ENCODE data around the gene ETFDH. TPM values are rescaled to one million over a fixed set of nuclear protein-coding genes. Genes with fewer than 3 reads are reported as not detected.
"Not testable (repeated sequence)": the region's sequence is repeated elsewhere in the genome, so short reads cannot be mapped to it uniquely, and the experiment has no call there.

ETFDH gene
- total and polyA plus RNA-seq, 11 donors = 56.1 to 289 (median 221) TPM

- H3K36me3 ChIP-seq = peaks cover 0 to 98% (median 70%) of the 10 kb centered on the region in 9 donors
These were observed 32.2 kb downstream of the ETFDH start for GRCh38 chr4:158704274-158704673.

DNA sequence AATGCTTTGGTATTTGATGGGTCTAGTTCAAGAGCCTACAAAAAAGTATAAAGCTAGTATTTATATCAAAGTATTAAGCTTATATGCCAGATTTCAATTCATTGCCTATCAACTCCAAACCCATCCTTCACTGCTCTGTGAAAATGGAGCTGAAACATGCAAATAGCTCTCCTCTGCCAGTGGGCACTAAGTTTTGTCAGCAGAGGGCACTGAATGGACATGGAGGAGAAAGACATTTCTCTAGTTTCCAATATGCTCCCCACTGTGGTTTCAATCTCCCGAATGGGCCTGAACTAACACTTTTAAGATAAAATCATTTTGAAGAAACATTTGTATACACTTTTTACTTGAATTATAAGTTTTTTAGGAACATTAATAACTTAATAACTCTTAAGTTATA lies 38.7 kb downstream of the ETFDH start:
- intact Hi-C loops (cut with DNase I) = no loop called here
- H3K27ac ChIP-seq = no peak overlapping the region
- H3K27me3 ChIP-seq = no peaks in the 10 kb centered on the region

More at GRCh38 chr4:158704274-158704673, 32.2 kb downstream of the ETFDH start:
- TF ChIP-seq CTCF (IDR thresholded peaks at IDR 0.05) (no peak), POLR2A (IDR thresholded peaks at IDR 0.05) (no peak)
- Histone ChIP-seq H3K4me3 (no peak overlapping the region), H3K9me3 (no peaks in the 10 kb centered on the region), H3K4me1 (no peaks in the 10 kb centered on the region), H3K27ac (no peak overlapping the region), H3K27me3 (no peaks in the 10 kb centered on the region)
- 92 to 94% (median 93%) methylated on average over 4 of the region's 4 CpGs for WGBS, 4 donors
- no peak for ATAC-seq
- intact Hi-C loops (cut with DNase I) = no loop called here
- no peak for DNase-seq

DNA sequence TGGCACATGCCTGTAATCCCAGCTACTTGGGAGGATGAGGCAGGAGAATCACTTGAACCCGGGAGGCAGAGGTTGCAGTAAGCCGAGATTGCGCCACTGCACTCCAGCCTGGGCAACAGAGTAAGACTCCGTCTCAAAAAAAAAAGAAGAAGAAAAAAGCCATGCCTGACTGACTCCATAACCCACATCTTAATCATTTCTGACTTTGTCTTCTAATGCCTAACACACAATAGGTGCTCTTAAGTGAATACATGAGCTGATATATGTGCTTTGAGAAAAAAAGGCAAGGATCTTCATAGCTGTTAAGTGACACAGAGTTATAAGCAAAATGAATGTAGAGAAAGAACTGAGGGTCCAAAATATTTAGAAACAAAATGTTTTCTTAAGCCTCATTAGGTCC lies 40.5 kb downstream of the ETFDH start:
- H3K4me1 ChIP-seq; intact Hi-C loops (cut with DNase I); DNase-seq; H3K27me3 ChIP-seq; H3K27ac ChIP-seq; H3K9me3 ChIP-seq; H3K4me3 ChIP-seq; ATAC-seq: not testable (repeated sequence)
- WGBS, 4 donors = 91 to 99% (median 97%) methylated on average over 4 of the region's 4 CpGs
- H3K36me3 ChIP-seq = peaks cover 0 to 100% (median 100%) of the 10 kb centered on the region in 9 donors

More for the DNA sequence above, 38.7 kb downstream of the ETFDH start:
- DNase-seq = no peak
- whole genome bisulfite sequencing, 4 donors = 56 to 80% (median 74%) methylated on average over 1 of the region's 1 CpG
- no peak overlapping the region for H3K4me3 ChIP-seq
- no peaks in the 10 kb centered on the region for H3K4me1 ChIP-seq
- ATAC-seq = peak in 1 of 4 donors; percentile 24
- peaks cover 0 to 100% (median 99%) of the 10 kb centered on the region in 9 donors for H3K36me3 ChIP-seq
- TF ChIP-seq POLR2A (IDR thresholded peaks at IDR 0.05) (no peak), CTCF (IDR thresholded peaks at IDR 0.05) (peak in 3 of 12 donors; percentile 10 to 36 (median 30))
- no peaks in the 10 kb centered on the region for H3K9me3 ChIP-seq

DNA sequence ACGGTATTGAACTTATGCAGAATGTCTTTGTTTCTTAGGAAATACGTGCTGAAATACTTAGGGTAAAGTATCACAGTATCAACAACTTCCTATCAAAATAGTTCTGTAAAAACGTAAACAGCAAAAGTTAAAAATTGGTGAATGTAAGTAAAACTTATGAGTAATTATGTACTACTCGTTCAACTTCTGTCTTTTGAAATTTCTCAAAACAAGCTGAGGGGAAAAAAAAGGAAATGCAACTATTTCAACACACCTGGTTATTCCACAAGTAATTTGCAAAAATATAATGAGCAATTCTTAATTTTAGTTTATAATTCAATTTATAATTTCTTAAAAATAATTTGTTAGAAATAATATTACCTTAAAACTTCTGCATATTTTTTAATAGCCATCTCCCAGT lies 42.8 kb downstream of the ETFDH start:
- Histone ChIP-seq H3K27me3 (no peaks in the 10 kb centered on the region), H3K27ac (no peak overlapping the region), H3K36me3 (peaks cover 0 to 100% (median 100%) of the 10 kb centered on the region in 9 donors), H3K4me3 (no peak overlapping the region), H3K9me3 (no peaks in the 10 kb centered on the region), H3K4me1 (peaks cover 0 to under 1% (median 0%) of the 10 kb centered on the region in 12 donors)
- TF ChIP-seq CTCF (IDR thresholded peaks at IDR 0.05) = no peak
- TF ChIP-seq POLR2A (IDR thresholded peaks at IDR 0.05) = no peak
- ATAC-seq = no peak
- 86 to 95% (median 92%) methylated on average over 4 of the region's 4 CpGs for WGBS, 4 donors
- intact Hi-C loops (cut with DNase I) = no loop called here
- no peak for DNase-seq

- no peak overlapping the region for H3K27ac ChIP-seq
- no peak overlapping the region for H3K4me3 ChIP-seq
- peaks cover 0 to 100% (median 98%) of the 10 kb centered on the region in 9 donors for H3K36me3 ChIP-seq
- intact Hi-C loops (cut with DNase I) = no loop called here
- ATAC-seq = no peak
- no peaks in the 10 kb centered on the region for H3K27me3 ChIP-seq
- DNase-seq = no peak
- no peaks in the 10 kb centered on the region for H3K9me3 ChIP-seq
- TF ChIP-seq CTCF (IDR thresholded peaks at IDR 0.05) (no peak), POLR2A (IDR thresholded peaks at IDR 0.05) (no peak)
- 61 to 88% (median 80%) methylated on average over 3 of the region's 3 CpGs for WGBS, 4 donors
- H3K4me1 ChIP-seq = peaks cover 0 to 3% (median 0%) of the 10 kb centered on the region in 12 donors
These were observed 43.7 kb downstream of the ETFDH start for GRCh38 chr4:158715802-158716201.
